H9 (cell line): ENCODE results near the gene KMT2B. TPM values are rescaled to one million over a fixed set of nuclear protein-coding genes. Genes with fewer than 3 reads are reported as not detected.

Experiments used
- DNase-seq: peaks from one replicate; pipeline ENCODE4 v3.0.0-alpha.2; 2017
- H2AFZ ChIP-seq: one replicate; pipeline ENCODE4 v1.6.1; 2013; ENCODE audit warnings: mild to moderate bottlenecking, low read length, control low read depth, moderate library complexity
- H2AK5ac ChIP-seq: 2 replicates; pipeline ENCODE4 v1.6.1; 2013; ENCODE audit warnings: low read length, control low read depth, mixed read lengths; ENCODE audit not compliant: insufficient read length
- H2BK120ac ChIP-seq: one replicate; pipeline ENCODE4 v1.6.1; 2013; ENCODE audit warnings: low read depth, mild to moderate bottlenecking, low read length, control low read depth, inconsistent platforms; ENCODE audit not compliant: poor library complexity, severe bottlenecking
- H2BK12ac ChIP-seq: 2 replicates; pipeline ENCODE4 v1.6.1; 2013; ENCODE audit warnings: low read length, control low read depth, mixed read lengths, low read depth; ENCODE audit not compliant: insufficient read length
- H2BK15ac ChIP-seq: 2 replicates; pipeline ENCODE4 v1.6.1; 2013; ENCODE audit warnings: low read depth, low read length, control low read depth
- H2BK20ac ChIP-seq: one replicate; pipeline ENCODE4 v1.6.1; 2013; ENCODE audit warnings: low read depth, mild to moderate bottlenecking, low read length, control low read depth, inconsistent platforms; ENCODE audit not compliant: poor library complexity, severe bottlenecking
- H2BK5ac ChIP-seq: 2 replicates; pipeline ENCODE4 v1.6.1; 2013; ENCODE audit warnings: low read length, control low read depth, mixed read lengths; ENCODE audit not compliant: insufficient read length
- H3K14ac ChIP-seq: 2 replicates; pipeline ENCODE4 v1.6.1; 2013; ENCODE audit warnings: low read length, control low read depth; ENCODE audit not compliant: insufficient read depth
- H3K18ac ChIP-seq: 2 replicates; pipeline ENCODE4 v1.6.1; 2013; ENCODE audit warnings: low read depth, mild to moderate bottlenecking, mixed read lengths, low read length, control low read depth; ENCODE audit not compliant: insufficient read length
- H3K23ac ChIP-seq: 2 replicates; pipeline ENCODE4 v1.6.1; 2013; ENCODE audit warnings: low read length, control low read depth, mixed read lengths, low read depth; ENCODE audit not compliant: insufficient read length
- H3K23me2 ChIP-seq: 2 replicates; pipeline ENCODE4 v1.6.1; 2013; ENCODE audit warnings: low read depth, mild to moderate bottlenecking, mixed read lengths, low read length, control low read depth; ENCODE audit not compliant: insufficient read length, poor library complexity, severe bottlenecking
- H3K27ac ChIP-seq: 2 replicates; pipeline ENCODE4 v1.5.1; 2013; ENCODE audit warnings: low read length, control low read depth, mixed read lengths, low read depth; ENCODE audit not compliant: insufficient read length
- H3K27me3 ChIP-seq: 2 replicates; pipeline ENCODE4 v1.6.1; 2013; ENCODE audit warnings: low read length, control low read depth, inconsistent platforms; ENCODE audit not compliant: insufficient read depth
- H3K4ac ChIP-seq: 2 replicates; pipeline ENCODE4 v1.6.1; 2013; ENCODE audit warnings: low read depth, mild to moderate bottlenecking, control low read depth, inconsistent platforms, low read length, moderate library complexity
- H3K4me1 ChIP-seq: 2 replicates; pipeline ENCODE4 v1.6.1; 2013; ENCODE audit warnings: low read length, control low read depth, inconsistent platforms; ENCODE audit not compliant: insufficient read depth
- H3K4me2 ChIP-seq: 2 replicates; pipeline ENCODE4 v1.6.1; 2013; ENCODE audit warnings: low read length, control low read depth, mixed read lengths; ENCODE audit not compliant: insufficient read length, insufficient read depth
- H3K56ac ChIP-seq: 2 replicates; pipeline ENCODE4 v1.6.1; 2013; ENCODE audit warnings: low read depth, mild to moderate bottlenecking, mixed read lengths, low read length, control low read depth; ENCODE audit not compliant: insufficient read length
- H3K79me1 ChIP-seq: 2 replicates; pipeline ENCODE4 v1.6.1; 2013; ENCODE audit warnings: low read depth, mild to moderate bottlenecking, moderate library complexity, low read length, control low read depth, inconsistent platforms; ENCODE audit not compliant: insufficient read depth, poor library complexity, severe bottlenecking
- H3K79me2 ChIP-seq: 2 replicates; pipeline ENCODE4 v1.6.1; 2013; ENCODE audit warnings: low read length, control low read depth, inconsistent platforms; ENCODE audit not compliant: insufficient read depth
- H3K9ac ChIP-seq: 2 replicates; pipeline ENCODE4 v1.6.1; 2013; ENCODE audit warnings: low read length, control low read depth, mixed read lengths; ENCODE audit not compliant: insufficient read length; ENCODE audit errors: extremely low read depth
- H3K9me3 ChIP-seq: one replicate; pipeline ENCODE4 v1.6.1; 2013; ENCODE audit warnings: low read depth, low read length, inconsistent platforms; ENCODE audit not compliant: control insufficient read depth
- H3T11ph ChIP-seq: one replicate; pipeline ENCODE4 v1.6.1; 2013; ENCODE audit warnings: mild to moderate bottlenecking, low read length, control low read depth, inconsistent platforms
- H4K20me1 ChIP-seq: one replicate; pipeline ENCODE4 v1.6.1; 2013; ENCODE audit not compliant: control insufficient read depth, insufficient read length, insufficient read depth
- H4K5ac ChIP-seq: 2 replicates; pipeline ENCODE4 v1.6.1; 2013; ENCODE audit warnings: low read depth, mild to moderate bottlenecking, mixed read lengths, low read length, control low read depth; ENCODE audit not compliant: insufficient read length
- H4K8ac ChIP-seq: replicated peaks from 2 replicates; pipeline ENCODE4 v1.6.1; 2013; ENCODE audit warnings: low read length, control low read depth, mixed read lengths, low read depth; ENCODE audit not compliant: insufficient read length
- H4K91ac ChIP-seq: 2 replicates; pipeline ENCODE4 v1.6.1; 2013; ENCODE audit warnings: low read depth, mild to moderate bottlenecking, moderate library complexity, mixed read lengths, low read length, control low read depth; ENCODE audit not compliant: insufficient read length
- H3K27ac Mint-ChIP-seq, 3 experiments: 2 replicates in 2 of 3; 3 replicates in 1 of 3; pipeline ENCODE4 v1.8.0; 2020 to 2021; ENCODE audit warnings: mixed read lengths in 3 of 3, mild to moderate bottlenecking in 1 of 3, moderate library complexity in 1 of 3
- H3K27me3 Mint-ChIP-seq: 2 replicates; pipeline ENCODE4 v1.8.0; 2021; ENCODE audit warnings: low read depth, mild to moderate bottlenecking, moderate library complexity, mixed read lengths
- H3K36me3 Mint-ChIP-seq, 3 experiments: 2 replicates in 2 of 3; 3 replicates in 1 of 3; pipeline ENCODE4 v1.8.0; 2020 to 2021; ENCODE audit warnings: low read depth in 3 of 3, mixed read lengths in 3 of 3; ENCODE audit not compliant: insufficient read depth in 1 of 3
- H3K4me1 Mint-ChIP-seq, 2 experiments: 2 replicates each; pipeline ENCODE4 v1.8.0; 2020; ENCODE audit warnings: mixed read lengths in 2 of 2
- H3K4me3 Mint-ChIP-seq, 2 experiments: 2 replicates in 1 of 2; 3 replicates in 1 of 2; pipeline ENCODE4 v1.8.0; 2020 to 2021; ENCODE audit warnings: mild to moderate bottlenecking in 2 of 2, mixed read lengths in 2 of 2, moderate library complexity in 1 of 2
- H3K9me3 Mint-ChIP-seq, 2 experiments: 2 replicates in 1 of 2; 3 replicates in 1 of 2; pipeline ENCODE4 v1.8.0; 2020; ENCODE audit warnings: mild to moderate bottlenecking in 2 of 2, mixed read lengths in 2 of 2, moderate library complexity in 1 of 2
- CTCF ChIP-seq: fragments of 200-600 bp; sonication (generic); conservative IDR thresholded peaks from 3 replicates; pipeline ENCODE4 v1.8.0; 2021; ENCODE audit warnings: antibody characterized with exemption, mild to moderate bottlenecking
- WGBS: extraction: QIAGEN DNeasy Blood & Tissue Kit; methylation state at CpG from one replicate; pipeline ENCODE4 v1.1.7; 2013; ENCODE audit warnings: missing lambda C conversion rate, low lambda C conversion rate, mixed read lengths; ENCODE audit not compliant: insufficient read length; ENCODE audit errors: extremely low coverage; 5-methylcytosine and 5-hydroxymethylcytosine counted together
- total RNA-seq: library from RNA; stranded (reverse); gene quantifications from 2 replicates; pipeline ENCODE4 v1.2.1, GENCODE V29; 2021

KMT2B gene
- total RNA-seq, 1 experiment from 2014 or later, result 47.7 TPM

- H2BK15ac ChIP-seq, result no peak overlapping the region
- Mint-ChIP-seq H3K27ac (no peak overlapping the region), H3K9me3 (peaks cover 0 to 4% of the 10 kb centered on the region in 2 experiments; a peak in 1 of 5 replicates), H3K36me3 (peaks cover 0 to 11% (median 3%) of the 10 kb centered on the region in 3 experiments; a peak in 5 of 7 replicates), H3K27me3 (peaks cover 28% of the 10 kb centered on the region), H3K4me3 (no peak overlapping the region), H3K4me1 (peaks cover 14% of the 10 kb centered on the region in 2 experiments)
- H2BK12ac ChIP-seq, result no peak overlapping the region
- H2BK20ac ChIP-seq, result no peak overlapping the region
- H3K23ac ChIP-seq, result no peak overlapping the region
- no peaks in the 10 kb centered on the region for H3K79me1 ChIP-seq
- no peak overlapping the region for H3K56ac ChIP-seq
- no peaks in the 10 kb centered on the region for H3K27me3 ChIP-seq
- DNase-seq, result no peak
- H3K9ac ChIP-seq, result no peak overlapping the region
- no peak overlapping the region for H3K27ac ChIP-seq
- no peak overlapping the region for H3K4me2 ChIP-seq
- peaks cover 3% of the 10 kb centered on the region; the same call in 1 of the 2 replicates for H3K4me1 ChIP-seq
- no peaks in the 10 kb centered on the region for H3K79me2 ChIP-seq
- no peak overlapping the region for H4K91ac ChIP-seq
- no peak overlapping the region for H3K4ac ChIP-seq
- no peaks in the 10 kb centered on the region for H3K9me3 ChIP-seq
- H2AFZ ChIP-seq, result no peak overlapping the region
- no peak overlapping the region for H3T11ph ChIP-seq
- H3K18ac ChIP-seq, result no peak overlapping the region
- no peaks in the 10 kb centered on the region for H4K20me1 ChIP-seq
- H2AK5ac ChIP-seq, result no peak overlapping the region
- WGBS, result no CpG with 5 or more reads among the region's 1 CpG
- no peak for TF ChIP-seq CTCF
- H4K5ac ChIP-seq, result no peak overlapping the region
- H3K14ac ChIP-seq, result no peak overlapping the region
- H2BK5ac ChIP-seq, result no peak overlapping the region
- no peak overlapping the region for H2BK120ac ChIP-seq
- no peaks in the 10 kb centered on the region for H3K23me2 ChIP-seq
- no peak overlapping the region for H4K8ac ChIP-seq
Measured at GRCh38 chr19:35708391-35708790, 9.4 kb upstream of the KMT2B start.
